SKM-1 treated with dmso at 0.1 percent for 144 hours (cell line): ENCODE results near the gene DENND10.

Experiments
- DNase-seq: peaks from one replicate; lab custom pipeline; 2025; ENCODE audit not compliant: unreplicated experiment; lab: John Stamatoyannopoulos, UW

DENND10 gene, protein sequence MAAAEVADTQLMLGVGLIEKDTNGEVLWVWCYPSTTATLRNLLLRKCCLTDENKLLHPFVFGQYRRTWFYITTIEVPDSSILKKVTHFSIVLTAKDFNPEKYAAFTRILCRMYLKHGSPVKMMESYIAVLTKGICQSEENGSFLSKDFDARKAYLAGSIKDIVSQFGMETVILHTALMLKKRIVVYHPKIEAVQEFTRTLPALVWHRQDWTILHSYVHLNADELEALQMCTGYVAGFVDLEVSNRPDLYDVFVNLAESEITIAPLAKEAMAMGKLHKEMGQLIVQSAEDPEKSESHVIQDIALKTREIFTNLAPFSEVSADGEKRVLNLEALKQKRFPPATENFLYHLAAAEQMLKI

DNA sequence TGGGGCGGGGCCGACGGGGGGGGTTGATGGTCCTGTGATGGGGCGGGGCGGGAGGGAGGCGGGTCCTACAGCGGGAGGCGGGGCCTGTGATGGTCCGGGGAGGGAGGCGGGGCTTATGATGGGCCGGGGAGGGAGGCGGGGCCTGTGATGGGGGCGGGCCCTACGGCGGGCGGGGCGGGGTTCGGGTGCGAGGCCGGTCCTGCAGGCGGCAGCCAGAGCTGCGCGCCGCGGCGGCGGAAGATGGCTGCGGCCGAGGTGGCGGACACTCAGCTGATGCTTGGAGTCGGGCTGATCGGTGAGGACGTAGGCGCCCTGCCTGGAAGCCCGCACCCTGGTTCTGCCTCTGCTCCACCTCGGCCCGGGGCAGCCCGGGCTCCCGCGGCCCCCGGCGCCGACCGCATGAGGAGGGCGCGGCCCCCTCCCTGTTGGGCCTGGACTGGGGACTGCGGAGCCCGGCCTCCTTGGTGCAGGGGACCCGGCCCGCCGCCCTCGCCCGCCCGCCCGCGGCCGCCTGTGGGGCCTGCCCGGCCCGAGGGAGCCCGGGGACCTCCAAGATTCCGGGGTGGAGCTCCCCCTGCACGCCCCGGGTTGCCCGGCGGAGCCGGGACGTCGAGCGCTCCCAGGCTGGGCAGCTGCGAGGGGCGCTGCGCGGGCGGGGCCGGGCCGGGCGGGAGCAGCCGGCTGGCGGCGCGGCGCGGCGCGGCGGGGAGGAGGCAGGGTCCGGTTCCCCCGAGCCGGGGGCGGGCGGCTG is at the start of gene DENND10:
Gene DENND10 (plus strand): TSS at position 211 of the 751 bp plus-strand sequence. CDS start 30 bp downstream, at position 241.
- DNase-seq = peak; percentile 20

DNA sequence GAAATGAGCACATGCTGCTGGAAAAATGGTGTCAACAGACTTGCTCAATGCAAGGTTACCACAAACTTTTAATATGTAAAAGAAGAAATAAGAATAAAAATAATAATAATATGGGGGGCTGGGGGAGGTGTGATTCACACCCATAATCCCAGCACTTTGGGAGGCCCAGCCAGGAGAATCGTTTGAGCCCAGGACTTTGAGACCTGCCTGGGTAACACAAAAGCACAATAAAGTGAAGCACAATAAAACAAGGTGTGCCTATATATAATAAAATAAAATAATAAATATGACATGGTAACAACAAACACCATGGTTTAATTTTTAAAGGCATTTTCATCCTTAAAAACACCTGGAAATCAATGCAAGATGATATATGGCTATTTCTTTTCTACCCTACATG is 48.4 kb upstream of the DENND10 start:
- no peak for DNase-seq

GRCh38 chr10:119058010-119058409 is 45.9 kb upstream of the DENND10 start:
- DNase-seq = no peak

- DNase-seq = no peak
Observed at GRCh38 chr10:119059557-119059956, 44.4 kb upstream of the DENND10 start.

DNA sequence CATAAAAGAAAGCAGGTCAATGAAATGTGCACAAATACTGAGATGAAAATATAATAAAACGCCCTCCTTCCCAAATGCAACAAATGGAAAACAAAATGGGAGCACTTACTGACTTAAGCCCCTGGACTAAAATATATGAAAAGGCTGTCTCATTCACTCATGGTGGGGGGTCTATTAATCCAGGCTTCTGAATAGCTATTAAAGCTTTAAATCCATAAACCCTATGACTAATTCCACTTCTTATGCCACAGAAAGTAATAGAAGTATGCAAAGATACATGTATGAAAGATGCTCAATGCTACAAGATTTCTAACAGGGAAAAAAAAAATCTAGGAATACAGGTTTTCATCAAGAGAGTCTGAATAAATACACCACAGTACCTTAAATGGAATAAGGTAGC is 43.8 kb upstream of the DENND10 start:
- DNase-seq = no peak

DNA sequence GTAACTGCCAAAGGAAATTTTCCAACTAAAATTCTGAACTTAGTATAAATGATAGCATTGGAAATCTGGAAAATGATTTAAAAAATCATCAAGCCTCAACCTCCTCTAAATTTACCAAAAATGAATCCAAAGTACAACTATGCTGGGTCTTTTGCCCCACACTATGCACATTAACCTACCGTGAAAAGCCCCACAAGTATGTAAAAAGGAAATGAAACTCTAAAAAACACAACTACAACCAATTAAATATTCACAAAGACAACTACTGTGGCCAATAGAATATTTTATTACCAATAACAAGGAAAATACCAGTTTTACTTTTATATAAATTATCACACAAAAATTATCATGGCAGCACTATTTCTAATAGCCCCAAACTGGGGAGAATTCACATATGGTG is 42.6 kb upstream of the DENND10 start:
- DNase-seq = no peak

GRCh38 chr10:119061926-119062325 is 42.0 kb upstream of the DENND10 start:
- no peak for DNase-seq

- DNase-seq = no peak
Observed at GRCh38 chr10:119070395-119071165, 33.3 kb upstream of the DENND10 start.

- DNase-seq = no peak
Observed at GRCh38 chr10:119073584-119073983, 30.3 kb upstream of the DENND10 start.

- DNase-seq = no peak
Observed at GRCh38 chr10:119078422-119079179, 25.3 kb upstream of the DENND10 start.

DNA sequence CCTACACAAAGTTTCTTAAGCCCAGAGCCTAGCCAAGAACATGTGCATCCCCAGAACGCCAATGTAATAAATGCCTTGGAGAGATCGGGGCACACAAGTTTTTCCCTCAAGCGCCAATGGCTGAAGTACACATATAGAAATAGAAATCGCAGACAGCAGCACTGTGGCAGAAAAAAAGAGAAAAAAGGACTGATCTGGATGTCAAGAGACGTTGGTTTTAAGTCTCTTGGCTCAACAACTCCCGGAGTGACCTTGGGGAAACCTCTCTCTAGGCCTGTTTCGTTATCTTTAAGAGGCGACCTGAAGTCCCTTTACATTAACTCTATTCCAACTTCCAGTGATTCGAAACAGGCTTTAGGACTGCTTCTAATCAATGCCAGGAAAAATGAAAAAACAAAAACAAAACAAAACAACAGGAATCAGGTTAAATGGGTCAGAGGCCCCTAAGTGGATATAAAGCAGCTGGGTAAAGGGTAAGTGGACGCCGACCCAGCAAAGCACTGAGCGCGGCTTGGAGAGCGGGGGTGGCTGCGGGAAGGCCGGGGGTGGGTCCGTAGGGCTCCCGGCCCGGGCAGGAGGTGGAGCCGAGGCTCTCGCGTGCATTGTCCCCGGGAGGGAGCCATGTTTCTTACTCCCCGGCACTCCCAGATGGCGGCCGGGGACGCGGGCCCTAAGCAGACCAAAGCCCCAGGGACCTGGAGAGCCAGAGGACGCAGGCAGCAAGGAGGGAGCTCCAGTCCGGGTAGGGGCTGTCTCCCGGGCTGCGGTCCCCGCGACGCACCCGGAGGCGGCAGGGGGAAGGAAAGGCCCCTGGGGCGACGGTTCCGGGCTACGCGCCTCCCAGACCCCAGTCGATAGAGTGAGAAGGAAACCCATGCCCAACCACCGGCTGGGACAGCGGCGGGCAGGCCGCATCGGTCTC is 24.1 kb upstream of the DENND10 start:
- DNase-seq = peak; percentile 44

- DNase-seq = peak; percentile 91
Observed at GRCh38 chr10:119080521-119081259, 23.2 kb upstream of the DENND10 start, which contains the start of gene EIF3A. Gene EIF3A (minus strand): TSS chr10:119080817. CDS start chr10:119080676, 141 bp downstream.

DNA sequence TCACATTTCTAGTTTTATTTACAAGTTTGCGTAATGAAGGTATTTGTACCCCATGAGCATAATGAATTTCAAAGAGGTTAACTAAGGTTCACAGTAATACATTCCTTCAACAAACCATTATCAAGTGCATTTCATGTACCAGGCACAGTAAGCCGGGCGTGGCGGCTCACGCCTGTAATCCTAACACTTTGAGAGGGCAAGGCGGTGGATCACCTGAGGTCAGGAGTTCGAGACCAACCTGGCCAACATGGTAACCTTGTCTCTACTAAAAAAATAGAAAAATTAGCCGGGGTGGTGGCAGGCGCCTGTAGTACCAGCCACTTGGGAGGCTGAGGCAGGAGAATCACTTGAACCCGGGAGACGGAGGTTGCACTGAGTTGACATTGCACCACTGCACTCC is 19.0 kb upstream of the DENND10 start:
- no peak for DNase-seq

GRCh38 chr10:119087271-119087882 is 16.5 kb upstream of the DENND10 start:
- no peak for DNase-seq

DNA sequence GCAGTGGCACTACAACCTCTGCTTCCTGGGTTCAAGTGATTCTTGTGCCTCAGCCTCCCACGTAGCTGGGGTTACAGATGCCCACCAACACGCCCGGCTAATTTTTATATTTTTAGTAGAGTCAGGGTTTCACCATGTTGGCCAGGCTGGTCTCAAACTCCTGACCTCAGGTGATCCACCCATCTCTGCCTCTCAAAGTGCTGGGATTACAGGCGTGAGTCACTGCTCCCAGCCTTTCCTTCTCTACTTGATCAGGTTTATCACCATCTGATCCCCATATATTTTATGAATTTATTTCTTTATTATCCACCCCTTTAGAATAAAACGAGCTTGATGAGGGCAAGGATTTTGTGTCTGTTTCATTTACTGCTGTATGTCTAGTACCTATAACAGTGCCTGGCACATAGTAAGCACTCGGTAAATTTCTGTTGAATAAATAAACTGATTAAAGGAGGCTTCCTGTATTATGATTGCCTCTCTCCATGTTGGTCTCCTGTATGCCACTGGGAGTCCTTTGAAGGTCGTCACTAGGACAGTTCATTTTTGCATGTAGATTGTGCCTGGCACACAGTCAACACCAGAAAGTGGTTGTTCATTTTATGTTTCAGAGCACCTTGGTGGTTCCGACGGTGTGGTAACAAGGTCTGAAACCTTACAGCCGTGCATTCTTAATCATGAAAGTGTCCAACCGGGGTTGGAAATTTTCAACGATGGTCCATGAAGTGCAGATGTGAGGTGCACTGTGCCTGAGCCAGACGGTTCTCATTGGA is 13.7 kb upstream of the DENND10 start:
- DNase-seq = no peak

- DNase-seq = no peak
Observed at GRCh38 chr10:119090968-119091367, 12.9 kb upstream of the DENND10 start.

DNA sequence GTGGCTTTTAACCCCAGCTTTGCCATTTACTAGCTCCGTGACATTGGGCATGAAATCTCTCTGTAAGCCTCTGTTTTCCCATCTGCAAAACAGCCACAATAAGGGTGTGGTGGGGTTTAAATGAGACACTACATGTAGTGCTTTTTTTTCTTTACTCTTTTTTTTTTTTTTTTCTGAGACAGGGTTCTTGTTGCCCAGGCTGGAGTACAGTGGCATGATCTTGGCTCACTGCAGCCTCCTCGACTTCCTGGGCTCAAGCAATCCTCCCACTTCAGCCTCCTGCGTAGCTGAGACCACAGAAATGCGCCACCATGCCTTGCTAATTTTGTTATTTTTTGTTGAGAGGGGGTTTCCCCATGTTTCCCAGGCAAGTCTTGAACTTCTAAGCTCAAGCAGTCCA is 8.3 kb upstream of the DENND10 start:
- DNase-seq = no peak
